GM21717 (cell line): ENCODE measurements around the gene TMEM120A.
"Not testable (repeated sequence)": the region's sequence is repeated elsewhere in the genome, so short reads cannot be mapped to it uniquely, and the experiment has no call there.

Experiments used
- ATAC-seq: cut with Tn5 transposase; IDR thresholded peaks from one replicate; pipeline ENCODE4 v1.9.1; 2021; ENCODE audit warnings: mild to moderate bottlenecking, moderate library complexity; ENCODE audit not compliant: unreplicated experiment

The TMEM120A gene

DNA sequence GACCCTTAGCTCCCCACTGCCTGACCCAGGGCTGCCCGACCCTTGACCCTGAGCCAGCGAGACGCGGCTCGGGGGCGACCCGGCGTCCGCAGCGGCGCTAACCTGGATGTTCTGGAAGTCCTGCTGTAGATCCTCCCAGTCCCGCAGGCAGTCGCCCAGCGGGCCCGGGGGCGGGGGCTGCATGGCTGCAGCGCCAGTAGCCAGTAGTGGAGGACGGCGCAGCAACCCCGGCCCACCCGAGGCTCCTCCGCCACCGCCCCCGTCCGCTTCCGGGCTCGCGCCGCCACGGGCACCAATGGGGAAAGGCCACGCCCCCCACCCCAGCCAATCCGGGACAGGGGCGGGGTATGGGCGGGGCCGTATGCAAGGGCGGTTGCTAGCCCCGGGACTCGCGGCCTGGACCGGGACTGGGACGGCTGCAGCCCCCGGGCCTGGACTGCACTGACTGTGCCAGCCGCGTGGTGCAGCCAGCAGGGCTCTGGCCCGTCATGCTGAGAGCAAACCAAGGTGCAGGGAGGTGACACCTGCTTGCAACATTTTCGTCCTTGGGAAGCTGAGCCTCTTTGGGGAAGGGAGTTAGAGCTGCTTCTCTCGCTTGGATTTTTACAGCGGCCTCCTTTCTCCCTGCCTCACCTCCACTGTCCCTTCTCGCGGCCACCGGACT lies at the start of gene TMEM120A:
TSS of gene TMEM120A (minus strand) at position 208 of the 664 bp plus-strand sequence. CDS start at position 183, 25 bp downstream.
- ATAC-seq: peak; percentile 88

DNA sequence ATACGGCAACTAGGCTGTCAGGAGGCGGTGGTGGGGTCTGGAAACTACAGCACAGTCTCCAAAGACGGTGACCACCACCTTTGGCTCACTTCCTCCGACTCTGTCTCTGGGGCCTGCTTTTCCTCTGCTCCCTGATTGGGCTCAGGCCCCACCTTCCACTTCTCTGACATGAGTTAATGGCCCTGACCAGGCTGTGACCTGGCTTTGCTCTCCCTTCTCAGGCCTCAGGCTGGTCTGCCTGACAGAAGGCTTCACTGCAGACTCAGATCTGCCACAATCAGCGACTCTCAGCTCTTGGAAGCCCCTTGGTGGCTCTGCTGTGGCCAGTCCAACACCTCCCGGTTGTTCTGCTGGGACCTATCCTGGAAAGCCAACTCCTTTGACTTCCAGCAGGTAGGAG lies 45.7 kb upstream of the TMEM120A start:
- no peak for ATAC-seq

DNA sequence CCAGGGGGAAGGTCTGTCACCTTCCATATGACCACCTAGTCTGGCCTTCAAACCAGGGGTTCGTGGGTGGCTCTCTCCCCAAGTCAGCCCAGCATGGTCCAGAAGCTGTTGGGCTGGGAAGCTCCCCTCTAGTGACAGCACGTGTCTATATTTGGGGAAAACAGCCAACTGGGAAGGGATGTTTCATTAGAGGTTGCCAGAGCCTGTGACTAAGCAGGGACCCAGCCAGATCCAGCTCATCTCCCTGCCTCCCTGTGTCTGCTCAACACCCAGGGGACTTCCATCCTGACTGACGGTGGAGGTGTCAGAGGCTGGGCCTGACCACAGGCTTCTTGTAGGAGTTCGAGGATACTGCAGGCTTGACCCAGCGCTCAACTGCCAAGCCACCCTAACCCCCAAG lies 42.9 kb upstream of the TMEM120A start:
- no peak for ATAC-seq

DNA sequence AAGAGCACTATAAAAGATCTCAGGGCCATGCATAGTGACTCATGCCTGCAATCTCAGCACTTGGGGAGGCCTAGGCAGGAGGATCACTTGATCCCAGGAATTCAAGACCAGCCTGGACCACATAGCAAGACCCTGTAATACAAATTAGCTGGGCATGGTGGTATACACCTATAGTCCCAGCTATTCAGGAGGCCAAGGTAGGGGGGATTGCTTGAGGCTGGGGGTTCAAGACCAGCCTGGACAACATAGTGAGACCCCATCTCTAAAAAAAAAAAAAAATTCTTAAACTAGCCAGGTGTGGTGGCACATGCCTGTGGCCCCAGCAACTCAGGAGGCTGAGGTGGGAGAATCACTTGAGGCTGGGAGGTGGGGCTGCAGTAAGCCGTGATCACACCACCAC lies 37.6 kb upstream of the TMEM120A start:
- ATAC-seq: no peak

DNA sequence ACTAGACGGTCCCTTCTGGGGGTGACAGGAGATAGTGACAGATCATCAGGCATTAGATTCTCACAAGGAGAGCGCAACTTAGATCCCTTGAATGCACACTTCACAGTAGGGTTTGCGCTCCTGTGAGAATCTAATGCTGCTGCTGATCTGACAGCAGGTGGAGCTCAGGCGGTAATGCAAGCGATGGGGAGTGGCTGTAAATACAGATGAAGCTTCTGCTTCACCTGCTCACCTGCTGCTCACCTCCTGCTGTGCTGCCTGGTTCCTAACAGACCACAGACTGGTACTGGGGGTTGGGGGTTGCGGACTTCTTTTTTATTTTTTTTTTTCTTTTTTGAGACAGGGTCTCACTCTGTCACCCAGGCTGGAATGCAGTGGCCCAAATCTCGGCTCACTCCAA lies 35.3 kb upstream of the TMEM120A start:
- ATAC-seq: not testable (repeated sequence)

DNA sequence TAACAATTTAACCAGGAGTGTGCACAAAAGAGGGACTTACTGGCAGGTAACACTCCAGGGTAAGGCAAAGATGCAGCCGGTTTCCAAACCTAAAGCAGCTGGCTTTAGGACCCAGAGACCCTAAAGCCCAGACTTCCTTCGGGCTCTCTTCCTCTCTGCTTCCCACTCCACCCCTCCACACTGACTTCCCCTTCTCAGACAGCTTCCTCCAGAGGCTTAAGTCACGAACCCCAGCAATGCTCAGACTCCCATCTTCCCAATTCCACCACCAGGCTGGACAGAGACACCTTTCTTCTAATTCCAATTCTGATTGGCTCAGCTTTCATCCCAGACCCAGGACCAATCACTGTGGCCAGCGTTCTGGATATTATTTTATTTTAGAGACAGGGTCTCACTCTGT lies 28.6 kb upstream of the TMEM120A start:
- no peak for ATAC-seq

DNA sequence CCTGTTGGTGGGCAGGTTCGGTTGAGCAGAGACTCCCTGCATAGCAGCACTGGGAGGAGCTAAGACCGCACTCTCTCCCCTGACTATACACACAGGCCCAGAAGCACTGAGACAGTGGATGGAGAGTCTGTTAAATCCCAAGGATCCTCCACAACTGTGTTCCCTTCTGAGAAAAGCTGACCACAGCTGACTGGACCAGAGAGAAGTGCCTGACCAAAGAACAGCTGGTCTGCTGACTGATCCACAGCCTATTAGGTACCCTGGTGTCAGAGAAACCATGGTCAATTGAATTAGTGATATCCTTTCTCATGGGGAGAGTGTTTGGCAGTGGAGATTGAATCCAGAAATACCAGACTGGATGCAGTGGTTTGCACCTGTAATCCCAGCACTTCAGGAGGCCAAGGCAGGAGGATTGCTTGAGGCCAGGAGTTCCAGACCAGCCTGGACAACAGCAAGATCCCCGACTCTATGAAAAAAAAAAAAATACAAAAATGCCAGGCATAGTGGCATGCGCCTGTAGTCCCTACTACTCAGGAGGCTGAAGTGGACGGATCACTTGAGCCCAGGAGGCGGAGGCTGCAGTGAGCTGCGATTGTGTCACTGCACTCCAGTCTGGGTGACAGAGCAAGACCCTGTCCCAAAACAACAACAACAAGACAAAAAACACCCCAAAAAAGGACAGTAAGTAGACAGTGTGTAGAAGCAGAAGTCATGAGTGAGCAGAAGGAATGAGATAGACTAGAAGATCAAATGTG lies 27.8 kb upstream of the TMEM120A start:
- no peak for ATAC-seq

DNA sequence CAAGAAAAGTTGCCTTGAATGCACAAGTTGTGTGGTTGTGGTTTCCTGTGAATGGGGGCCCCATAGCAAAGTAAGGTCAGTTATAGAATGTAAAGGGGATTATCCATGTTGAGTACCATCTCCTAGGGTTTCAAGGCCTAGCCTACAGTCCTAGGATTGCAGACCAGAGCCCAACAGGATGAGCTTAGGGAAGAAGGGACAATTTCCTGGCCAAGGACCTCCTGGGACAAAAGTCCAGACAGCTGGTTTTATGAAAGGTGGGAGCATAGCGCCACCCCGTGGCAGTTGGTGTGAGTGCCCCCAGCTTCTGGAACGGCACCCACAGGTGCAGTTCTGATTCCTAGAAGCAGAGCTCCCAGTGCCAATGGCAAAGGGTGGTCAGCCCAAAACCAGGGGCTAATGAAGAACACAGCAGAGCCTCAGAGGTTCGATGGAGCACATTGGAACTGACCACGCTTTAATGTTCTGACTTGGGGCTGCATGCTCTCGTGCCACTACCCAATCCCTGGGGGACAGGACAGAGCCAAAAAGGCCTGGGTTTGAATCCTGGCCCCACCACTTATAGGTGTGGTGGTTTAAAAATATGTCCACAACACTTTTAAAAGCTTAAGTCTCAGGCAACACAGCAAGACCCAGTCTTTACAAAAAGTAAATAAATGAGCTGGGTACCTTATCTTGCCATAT lies 25.8 kb upstream of the TMEM120A start:
- ATAC-seq: no peak

DNA sequence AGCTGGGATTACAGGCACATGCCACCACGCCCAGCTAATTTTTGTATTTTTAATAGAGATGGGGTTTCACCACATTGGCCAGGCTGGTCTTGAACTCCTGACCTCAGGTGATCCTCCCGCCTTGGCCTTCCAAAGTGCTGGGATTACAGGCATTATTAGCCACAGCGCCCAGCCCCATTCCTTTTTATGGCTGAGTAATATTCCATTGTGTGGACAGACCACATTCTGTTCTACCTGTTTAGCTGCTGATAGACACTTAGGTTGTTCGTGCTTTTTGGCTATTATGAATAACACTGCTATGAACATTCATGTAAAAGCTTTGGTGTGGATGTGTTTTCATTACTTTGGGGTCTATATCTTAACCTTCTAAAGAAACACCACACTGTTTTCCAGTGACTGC lies 24.1 kb upstream of the TMEM120A start:
- ATAC-seq: not testable (repeated sequence)

DNA sequence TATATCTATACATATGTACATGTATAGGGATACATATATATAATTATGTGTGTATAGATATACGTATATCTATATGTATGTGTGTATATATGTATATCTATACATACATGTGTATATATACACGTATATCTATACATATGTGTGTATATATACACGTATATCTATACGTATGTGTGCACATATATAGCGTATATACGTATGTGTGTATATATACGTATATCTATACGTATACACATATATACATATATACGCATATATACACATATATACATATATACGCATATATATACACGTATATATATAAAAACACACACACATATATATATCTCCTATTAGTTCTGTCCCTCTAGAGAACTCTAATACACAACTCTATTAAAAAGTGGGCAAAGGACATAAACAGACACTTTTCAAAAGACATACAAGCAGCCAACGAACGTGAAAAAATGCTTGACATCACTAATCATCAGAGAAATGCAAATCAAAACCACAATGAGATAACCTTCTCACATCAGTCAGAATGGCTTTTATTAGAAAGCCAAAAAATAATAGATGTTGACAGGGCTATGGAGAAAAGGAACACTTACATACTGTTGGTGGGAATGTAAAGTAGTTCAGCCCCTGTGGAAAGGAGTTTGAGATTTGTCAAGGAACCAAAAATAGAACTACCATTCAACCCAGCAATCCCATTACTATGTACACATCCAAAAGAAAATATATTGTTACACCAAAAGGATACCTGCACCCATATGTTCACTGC lies 22.0 kb upstream of the TMEM120A start:
- no peak for ATAC-seq

DNA sequence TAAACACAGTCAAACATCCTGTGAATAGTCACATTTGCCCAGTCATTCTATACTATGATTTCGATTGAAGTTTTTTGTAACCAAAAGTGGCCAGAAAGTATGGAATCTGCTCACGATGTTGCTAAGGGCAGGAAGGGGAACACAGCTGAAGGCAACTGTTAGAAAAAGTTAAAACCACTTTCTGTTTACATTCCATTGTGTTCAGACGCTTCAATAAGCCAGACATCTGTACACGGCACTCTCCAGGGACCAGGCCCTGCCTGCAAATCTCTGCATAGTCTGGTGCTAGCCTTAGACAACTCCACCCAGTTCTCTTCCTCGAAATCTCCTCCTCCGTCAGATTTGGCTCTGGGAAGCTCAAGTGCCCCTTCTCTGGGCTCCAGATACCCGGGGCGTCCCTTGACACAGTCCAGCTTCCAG lies 17.1 kb upstream of the TMEM120A start:
- ATAC-seq: no peak

DNA sequence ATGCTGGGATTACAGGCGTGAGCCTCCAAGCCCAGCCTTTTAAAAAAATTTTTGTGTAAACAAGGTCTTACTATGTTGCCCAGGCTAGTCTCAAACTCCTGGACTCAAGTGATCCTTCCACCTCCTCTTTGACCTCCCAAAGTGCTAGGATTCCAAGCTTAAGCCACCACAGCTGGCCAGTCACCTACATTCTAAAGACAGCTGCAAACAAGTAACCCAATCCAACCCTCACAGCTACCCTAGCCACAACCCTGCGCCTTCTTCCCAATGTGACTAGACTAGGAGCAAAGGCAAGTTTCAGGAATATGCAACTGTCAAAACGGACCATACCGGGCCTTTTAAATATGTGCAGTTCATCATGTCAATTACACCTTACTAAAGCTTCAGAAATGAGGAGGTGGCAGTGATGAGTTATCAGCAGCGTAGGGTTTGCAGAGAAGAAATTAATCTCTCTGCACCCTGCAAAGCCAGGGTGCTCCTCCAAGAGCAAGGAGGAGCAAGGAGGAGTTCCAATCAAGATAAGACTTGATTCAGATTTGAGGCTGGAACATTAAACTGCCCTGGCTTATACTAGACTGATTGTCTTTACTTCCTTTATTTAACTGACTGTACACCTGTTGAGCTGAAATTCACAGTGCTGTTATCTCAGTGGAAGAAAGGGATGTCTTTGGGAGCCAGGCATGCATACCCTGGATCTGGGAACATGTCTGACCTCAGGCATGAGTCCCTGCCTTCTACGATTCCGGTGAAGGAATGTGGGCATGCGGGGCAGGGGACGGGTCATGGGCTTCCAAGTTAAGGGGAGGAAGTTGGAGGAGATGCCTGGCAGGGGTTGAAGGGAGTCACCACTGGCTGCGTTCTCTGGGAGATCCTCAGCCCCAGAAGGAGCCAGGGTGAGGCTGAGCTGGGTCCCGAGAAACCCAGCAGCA lies 15.5 kb upstream of the TMEM120A start:
- no peak for ATAC-seq

DNA sequence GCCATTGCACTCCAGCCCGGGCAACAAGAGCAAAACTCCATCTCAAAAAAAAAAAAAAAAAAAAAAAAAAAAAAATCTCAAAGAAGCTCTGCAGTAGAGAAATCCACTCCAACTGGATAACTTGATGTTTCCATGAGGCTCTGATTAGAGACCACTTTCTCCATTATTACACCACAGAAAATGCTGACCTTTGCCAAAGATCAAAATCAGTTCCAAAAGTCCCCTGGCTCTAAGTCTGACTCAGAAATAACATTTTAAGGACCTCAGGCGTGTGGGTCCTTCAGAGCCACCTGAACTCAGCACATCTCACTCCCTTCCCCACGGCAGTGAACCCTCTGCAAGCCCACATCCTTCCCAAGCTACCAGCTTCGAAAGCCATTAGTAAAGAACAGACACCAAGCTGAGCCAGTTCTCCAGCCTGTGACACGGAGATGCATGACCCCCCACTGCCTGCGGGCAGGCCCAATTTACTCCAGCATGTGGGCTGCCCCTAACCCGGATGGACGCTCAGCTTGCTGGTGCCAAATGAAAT lies 13.8 kb upstream of the TMEM120A start:
- ATAC-seq: no peak

DNA sequence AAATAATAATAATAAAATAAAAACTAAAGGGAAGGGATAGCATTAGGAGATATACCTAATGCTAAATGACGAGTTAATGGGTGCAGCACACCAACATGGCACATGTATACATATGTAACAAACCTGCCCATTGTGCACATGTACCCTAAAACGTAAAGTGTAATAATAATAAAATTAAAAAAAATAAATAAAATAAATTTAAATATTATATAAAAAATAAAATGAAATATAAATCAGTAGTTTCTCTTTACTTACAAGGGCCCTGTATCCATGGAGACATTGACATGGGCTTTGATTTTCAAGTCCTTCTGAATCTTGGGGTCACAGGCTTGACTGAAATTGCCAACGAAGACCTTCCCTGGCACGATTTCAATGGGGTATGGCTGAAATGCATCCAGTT lies 10.6 kb upstream of the TMEM120A start:
- not testable (repeated sequence) for ATAC-seq

DNA sequence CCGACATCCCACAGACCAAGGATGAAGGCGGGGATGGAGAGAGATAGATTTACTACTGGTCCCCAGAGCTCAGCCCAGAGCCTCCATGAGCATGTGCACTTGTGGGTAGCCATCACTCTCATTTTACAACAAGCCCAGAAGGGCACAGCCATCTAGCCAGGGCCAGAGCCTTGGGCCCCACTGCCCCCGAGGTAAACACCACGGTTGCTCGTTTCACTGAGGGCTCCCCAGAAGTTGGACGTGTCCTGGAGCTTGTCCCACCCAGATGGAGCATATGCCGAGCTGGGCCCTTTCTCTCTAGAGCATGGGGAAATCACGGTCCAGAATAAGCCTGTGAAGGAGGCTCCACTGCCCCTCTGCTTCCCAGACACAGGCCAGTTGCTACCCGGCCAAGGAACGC lies 9.0 kb upstream of the TMEM120A start:
- ATAC-seq: no peak

DNA sequence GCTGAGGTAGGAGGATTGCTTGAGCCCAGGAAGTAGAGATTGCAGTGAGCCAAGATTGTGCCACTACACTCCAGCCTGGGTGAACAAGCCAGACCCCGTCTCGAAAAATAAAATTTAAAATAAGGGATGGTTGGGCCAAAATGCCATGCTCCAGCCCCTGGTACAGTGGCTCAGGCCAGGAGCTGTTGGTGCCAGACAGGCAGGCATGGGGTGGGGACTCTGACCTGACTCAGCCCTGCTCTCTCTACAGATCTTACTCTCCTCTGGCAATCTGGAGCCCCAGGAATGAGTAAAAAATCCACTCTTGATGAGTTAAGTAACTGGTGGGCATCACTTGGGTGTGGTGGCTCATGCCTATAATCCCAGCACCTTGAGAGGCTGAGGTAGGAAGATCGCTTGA lies 8.4 kb upstream of the TMEM120A start:
- no peak for ATAC-seq

DNA sequence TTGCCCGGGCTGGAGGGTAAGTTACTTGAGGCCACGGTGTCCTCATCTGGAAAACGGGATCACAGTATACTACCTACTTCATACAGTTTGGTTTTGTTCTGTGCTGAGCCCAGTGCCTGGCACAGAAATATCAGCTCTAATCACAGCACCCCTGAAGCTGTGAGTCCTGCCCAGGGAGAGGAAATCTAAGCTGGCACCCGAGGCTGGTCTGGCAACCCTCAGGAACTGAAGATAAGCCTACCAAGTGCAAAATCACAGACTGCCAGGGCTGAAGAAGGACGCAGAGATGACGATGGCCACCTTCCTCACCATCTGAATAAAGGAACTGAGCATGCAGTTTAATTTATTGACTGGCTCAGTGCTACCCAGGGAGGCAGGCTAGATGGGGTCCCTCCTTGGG lies 7.7 kb upstream of the TMEM120A start:
- no peak for ATAC-seq

DNA sequence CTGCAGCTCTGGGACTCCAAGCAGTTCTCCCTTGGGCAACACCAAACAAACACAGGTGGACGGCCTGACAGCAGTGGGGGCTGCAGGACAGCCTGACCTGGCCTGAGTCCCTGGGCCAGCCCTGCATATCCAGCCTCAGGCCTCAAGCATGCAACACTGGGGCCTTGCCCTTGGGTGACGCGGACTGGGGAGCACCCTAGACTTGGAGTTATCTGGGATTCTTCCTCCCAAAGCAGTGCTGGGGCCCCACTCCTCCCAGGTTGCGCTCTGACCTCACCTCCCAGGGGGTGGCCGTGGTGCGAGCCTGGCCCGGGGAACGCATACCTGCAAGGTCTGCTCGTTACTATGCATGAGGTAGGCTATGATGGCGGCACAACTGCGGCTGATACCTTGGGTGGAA lies 6.2 kb upstream of the TMEM120A start:
- ATAC-seq: no peak

DNA sequence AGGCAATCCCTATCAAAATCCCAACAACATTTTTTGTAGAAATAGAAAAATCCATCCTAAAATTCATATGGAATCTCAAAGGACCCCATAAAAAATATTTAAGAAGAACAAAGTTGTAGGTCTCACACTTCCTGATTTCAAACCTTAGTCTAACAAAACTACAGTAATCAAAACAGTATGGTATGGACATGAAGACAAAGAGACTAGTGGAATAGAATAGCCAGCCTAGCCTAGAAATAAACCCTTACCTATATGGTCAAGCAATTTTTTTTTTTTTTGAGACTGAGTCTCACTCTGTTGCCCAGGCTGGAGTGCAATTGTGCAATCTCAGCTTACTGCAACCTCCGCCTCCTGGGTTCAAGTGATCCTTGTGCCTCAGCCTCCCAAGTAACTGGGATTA lies 3.6 kb upstream of the TMEM120A start:
- ATAC-seq: no peak

DNA sequence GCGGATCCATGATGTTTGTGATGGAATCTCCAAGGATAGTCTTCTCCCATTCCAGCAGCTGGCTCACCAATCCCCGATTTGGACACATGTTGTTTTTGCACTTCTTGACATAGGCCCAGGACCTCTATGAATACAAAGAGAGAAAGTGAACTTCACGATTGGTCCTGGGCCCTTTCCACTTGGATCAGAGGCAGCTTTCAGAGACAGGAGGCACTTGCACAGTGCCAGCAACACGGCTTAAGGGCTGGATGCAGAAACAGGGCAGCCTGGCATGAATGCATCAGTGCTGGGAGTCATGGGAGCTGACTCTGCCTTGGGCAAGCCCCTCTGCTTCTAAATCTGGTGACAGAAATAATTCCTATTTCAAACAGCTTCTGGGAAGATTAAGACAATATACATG lies 2.1 kb upstream of the TMEM120A start:
- no peak for ATAC-seq
